CD14-positive monocyte (primary cell): Measurements from ENCODE around the gene FOXO3. TPM values are rescaled to one million over a fixed set of nuclear protein-coding genes. Genes with fewer than 3 reads are reported as not detected.

Experiments
- DNase-seq, 3 donors: peaks; one replicate each; pipeline ENCODE4 v3.0.0-alpha.2; 2011 to 2022
- H2AFZ ChIP-seq: 2 replicates; pipeline ENCODE4 v1.6.0; 2012; ENCODE audit warnings: mild to moderate bottlenecking, low read depth, low read length, inconsistent platforms; ENCODE audit not compliant: insufficient read depth, poor library complexity, severe bottlenecking
- H3K27ac ChIP-seq, 2 donors: 1 replicate in 1 of 2; 2 replicates in 1 of 2; pipeline ENCODE4 v1.5.1; 2012 to 2013; ENCODE audit warnings: low read length in 2 of 2, control low read depth in 1 of 2, inconsistent platforms in 1 of 2, low read depth in 1 of 2, mild to moderate bottlenecking in 1 of 2
- H3K27me3 ChIP-seq, 2 donors: one replicate each; pipeline versions ENCODE4 v1.6.0 to v1.6.1; 2011 to 2013; ENCODE audit warnings: low read length in 2 of 2; ENCODE audit not compliant: control insufficient read depth in 2 of 2, insufficient read depth in 2 of 2
- H3K36me3 ChIP-seq, 2 donors: replicated peaks in 1 of 2; 1 replicate in 1 of 2; 2 replicates in 1 of 2; pipeline versions ENCODE4 v1.5.1 to v1.6.1; 2012 to 2013; ENCODE audit warnings: low read length in 2 of 2, control low read depth in 1 of 2, inconsistent platforms in 1 of 2, mild to moderate bottlenecking in 1 of 2; ENCODE audit not compliant: insufficient read depth in 2 of 2, control insufficient read depth in 1 of 2
- H3K4me1 ChIP-seq, 2 donors: 1 replicate in 1 of 2; 2 replicates in 1 of 2; pipeline versions ENCODE4 v1.5.1 to v1.6.1; 2012 to 2013; ENCODE audit warnings: low read length in 2 of 2, control low read depth in 1 of 2, inconsistent platforms in 1 of 2, mild to moderate bottlenecking in 1 of 2, moderate library complexity in 1 of 2; ENCODE audit not compliant: insufficient read depth in 2 of 2, control insufficient read depth in 1 of 2
- H3K4me2 ChIP-seq: replicated peaks from 2 replicates; pipeline ENCODE3; 2012; ENCODE audit warnings: low read length, moderate library complexity, mild to moderate bottlenecking; ENCODE audit not compliant: poor library complexity, severe bottlenecking; ENCODE audit errors: extremely low read depth
- H3K4me3 ChIP-seq, 3 experiments: fragments of 200-600 bp in 1 of 3; sonication (generic) in 1 of 3; replicated peaks in 1 of 3; 1 replicate in 2 of 3; 2 replicates in 1 of 3; pipeline ENCODE4 v1.5.1; 2011 to 2013; ENCODE audit warnings: low read length in 3 of 3, mild to moderate bottlenecking in 3 of 3, control low read depth in 2 of 3, low read depth in 2 of 3, inconsistent platforms in 1 of 3, moderate library complexity in 1 of 3
- H3K79me2 ChIP-seq: 2 replicates; pipeline ENCODE4 v1.6.0; 2012; ENCODE audit warnings: mild to moderate bottlenecking, control low read depth, inconsistent platforms, low read length, moderate library complexity; ENCODE audit not compliant: insufficient read depth
- H3K9ac ChIP-seq: 2 replicates; pipeline ENCODE4 v1.6.0; 2017; ENCODE audit warnings: low read length, mild to moderate bottlenecking; ENCODE audit not compliant: insufficient read depth, poor library complexity, severe bottlenecking
- H3K9me3 ChIP-seq, 2 donors: replicated peaks in 1 of 2; 1 replicate in 1 of 2; 2 replicates in 1 of 2; pipeline versions ENCODE4 v1.5.1 to v1.6.1; 2012 to 2013; ENCODE audit warnings: low read length in 2 of 2, control low read depth in 1 of 2; ENCODE audit not compliant: control insufficient read depth in 1 of 2, insufficient read depth in 1 of 2
- H4K20me1 ChIP-seq: 2 replicates; pipeline ENCODE4 v1.6.0; 2012; ENCODE audit warnings: mild to moderate bottlenecking, low read length, control low read depth, moderate library complexity; ENCODE audit not compliant: insufficient read depth
- H3K27ac Mint-ChIP-seq, 7 donors: one replicate each; pipeline ENCODE4 v1.8.0; 2020; ENCODE audit warnings: mild to moderate bottlenecking in 7 of 7, mixed read lengths in 7 of 7, moderate library complexity in 6 of 7, inconsistent platforms in 2 of 7
- H3K27me3 Mint-ChIP-seq, 3 donors: one replicate each; pipeline ENCODE4 v1.8.0; 2021 to 2022; ENCODE audit warnings: low read depth in 3 of 3, mild to moderate bottlenecking in 3 of 3, mixed read lengths in 3 of 3, moderate library complexity in 3 of 3, inconsistent platforms in 1 of 3
- H3K36me3 Mint-ChIP-seq, 2 donors: one replicate each; pipeline ENCODE4 v1.8.0; 2020; ENCODE audit warnings: mixed read lengths in 2 of 2, inconsistent platforms in 1 of 2, mild to moderate bottlenecking in 1 of 2
- H3K4me1 Mint-ChIP-seq: one replicate; pipeline ENCODE4 v1.8.0; 2020; ENCODE audit warnings: mild to moderate bottlenecking, mixed read lengths
- H3K4me3 Mint-ChIP-seq, 2 donors: one replicate each; pipeline ENCODE4 v1.8.0; 2020; ENCODE audit warnings: mild to moderate bottlenecking in 2 of 2, mixed read lengths in 2 of 2, moderate library complexity in 1 of 2
- H3K9me3 Mint-ChIP-seq, 7 donors: one replicate each; pipeline ENCODE4 v1.8.0; 2020 to 2022; ENCODE audit warnings: mixed read lengths in 7 of 7, mild to moderate bottlenecking in 6 of 7, moderate library complexity in 6 of 7, inconsistent platforms in 2 of 7
- WGBS: methylation state at CpG from one replicate; pipeline ENCODE4 v1.1.5; 2013; ENCODE audit warnings: missing lambda C conversion rate; ENCODE audit not compliant: insufficient coverage; 5-methylcytosine and 5-hydroxymethylcytosine counted together
- intact Hi-C, 2 donors: fragments of 100-400 bp; cut with micrococcal nuclease; formaldehyde crosslinking; loops; one replicate each; pipeline versions ENCODE4 v1.15.0 to v1.15.1; 2023
- polyA plus RNA-seq, 3 donors: library from polyadenylated mRNA; depleted of rRNA in 1 of 3; unstranded in 2 of 3; stranded (reverse) in 1 of 3; fragments of 300-500 nt in 2 of 3; fragments of >200 nt in 1 of 3; fragmentation: Illumina TruSeq in 2 of 3; gene quantifications; 1 replicate in 2 of 3; 2 replicates in 1 of 3; pipeline ENCODE4 v1.2.3, GENCODE V29; 2012 to 2021
- TF ChIP-seq, protein P1 (sequence below): fragments of 200-600 bp; IDR thresholded peaks from one replicate; pipeline ENCODE4 v1.8.0; 2022; ENCODE audit warnings: antibody characterized with exemption, mild to moderate bottlenecking

FOXO3 gene
- polyA plus RNA-seq, 3 donors, result 15.4 to 23.2 (median 17.5) TPM

GRCh38 chr6:108621117-108621516 lies 60.4 kb downstream of the FOXO3 start:
- peaks cover 15 to 26% of the 10 kb centered on the region in 2 donors for H3K36me3 Mint-ChIP-seq
- H3K9me3 Mint-ChIP-seq, result no peaks in the 10 kb centered on the region
- 82% methylated on average over 4 of the region's 6 CpGs for WGBS
- DNase-seq, result peak; percentile 81 to 94 (median 84)
- H3K27ac Mint-ChIP-seq, result peak overlapping the region; percentile 97 to 100 (median 99)
- peaks cover 0 to 6% of the 10 kb centered on the region in 2 donors for H3K36me3 ChIP-seq
- peaks cover 0 to 4% (median 0%) of the 10 kb centered on the region in 3 donors for H3K27me3 Mint-ChIP-seq
- intact Hi-C loops, result loop anchor here (5.0 to 10.0 kb wide), 3 partner anchors 34 to 56 kb away; partner anchors contain the start of gene FOXO3 (in 1 of the 2)
- no peak overlapping the region for H3K4me3 ChIP-seq
- peaks cover 88% of the 10 kb centered on the region for H4K20me1 ChIP-seq
- no peak overlapping the region for H2AFZ ChIP-seq
- H3K9ac ChIP-seq, result no peak overlapping the region
- H3K4me1 Mint-ChIP-seq, result peaks cover 73% of the 10 kb centered on the region
- no peak overlapping the region for H3K4me3 Mint-ChIP-seq
- no peaks in the 10 kb centered on the region for H3K9me3 ChIP-seq
- peaks cover 92% of the 10 kb centered on the region for H3K79me2 ChIP-seq
- no peak overlapping the region for H3K4me2 ChIP-seq
- TF ChIP-seq, protein P1, sequence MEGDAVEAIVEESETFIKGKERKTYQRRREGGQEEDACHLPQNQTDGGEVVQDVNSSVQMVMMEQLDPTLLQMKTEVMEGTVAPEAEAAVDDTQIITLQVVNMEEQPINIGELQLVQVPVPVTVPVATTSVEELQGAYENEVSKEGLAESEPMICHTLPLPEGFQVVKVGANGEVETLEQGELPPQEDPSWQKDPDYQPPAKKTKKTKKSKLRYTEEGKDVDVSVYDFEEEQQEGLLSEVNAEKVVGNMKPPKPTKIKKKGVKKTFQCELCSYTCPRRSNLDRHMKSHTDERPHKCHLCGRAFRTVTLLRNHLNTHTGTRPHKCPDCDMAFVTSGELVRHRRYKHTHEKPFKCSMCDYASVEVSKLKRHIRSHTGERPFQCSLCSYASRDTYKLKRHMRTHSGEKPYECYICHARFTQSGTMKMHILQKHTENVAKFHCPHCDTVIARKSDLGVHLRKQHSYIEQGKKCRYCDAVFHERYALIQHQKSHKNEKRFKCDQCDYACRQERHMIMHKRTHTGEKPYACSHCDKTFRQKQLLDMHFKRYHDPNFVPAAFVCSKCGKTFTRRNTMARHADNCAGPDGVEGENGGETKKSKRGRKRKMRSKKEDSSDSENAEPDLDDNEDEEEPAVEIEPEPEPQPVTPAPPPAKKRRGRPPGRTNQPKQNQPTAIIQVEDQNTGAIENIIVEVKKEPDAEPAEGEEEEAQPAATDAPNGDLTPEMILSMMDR, result no peak
- H3K4me1 ChIP-seq, result peaks cover 57 to 72% of the 10 kb centered on the region in 2 donors
- H3K27me3 ChIP-seq, result no peaks in the 10 kb centered on the region
- H3K27ac ChIP-seq, result peak overlapping the region; percentile 74 to 89

DNA sequence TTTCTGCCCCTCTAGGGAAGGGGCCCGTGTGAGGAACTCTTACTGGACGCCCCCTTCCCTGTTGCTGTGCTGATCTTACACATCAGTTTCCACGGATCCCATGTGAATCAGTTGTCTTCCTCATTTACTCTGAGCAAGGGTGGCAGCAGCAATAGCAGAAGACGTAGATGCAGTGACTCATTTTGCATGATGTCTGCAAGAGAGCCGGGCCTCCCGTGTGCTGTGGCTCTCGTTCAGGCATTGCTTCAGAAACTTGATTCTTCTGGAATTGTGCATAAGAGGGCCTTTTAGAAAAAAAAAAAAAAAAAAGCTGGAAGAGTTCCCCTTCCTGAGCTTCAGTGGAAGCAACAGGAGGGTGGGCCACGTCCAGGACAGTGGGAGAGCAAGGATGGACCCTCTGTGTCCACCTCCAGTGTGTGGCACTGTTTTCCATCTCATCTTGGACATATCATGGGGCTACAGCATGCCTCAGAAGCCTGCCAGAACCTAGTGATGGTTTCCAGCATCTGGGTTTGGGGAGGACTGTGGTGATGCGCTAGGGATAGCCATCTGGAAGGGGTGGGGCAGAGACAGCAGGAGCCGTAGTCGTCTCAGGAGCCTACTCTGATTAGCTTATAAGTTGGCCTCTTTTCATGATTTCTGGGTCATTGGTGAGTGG lies 62.1 kb downstream of the FOXO3 start:
- H2AFZ ChIP-seq, result no peak overlapping the region
- Mint-ChIP-seq H3K27me3 (peaks cover 0 to 4% (median 0%) of the 10 kb centered on the region in 3 donors), H3K27ac (peak overlapping the region; percentile 97 to 100 (median 99)), H3K4me3 (peak overlapping the region; percentile 53 to 85), H3K36me3 (peaks cover 18 to 31% of the 10 kb centered on the region in 2 donors), H3K4me1 (peaks cover 71% of the 10 kb centered on the region), H3K9me3 (no peaks in the 10 kb centered on the region)
- DNase-seq, result peak; percentile 92 to 97 (median 95)
- peaks cover 89% of the 10 kb centered on the region for H4K20me1 ChIP-seq
- H3K27me3 ChIP-seq, result no peaks in the 10 kb centered on the region
- H3K4me3 ChIP-seq, result peak overlapping the region in 2 of 3 experiments; percentile 23 to 50
- peaks cover 42 to 64% of the 10 kb centered on the region in 2 donors for H3K4me1 ChIP-seq
- peak overlapping the region; percentile 44 for H3K9ac ChIP-seq
- peak overlapping the region; percentile 74 to 89 for H3K27ac ChIP-seq
- no peaks in the 10 kb centered on the region for H3K9me3 ChIP-seq
- TF ChIP-seq, protein P1, result no peak
- peaks cover 92% of the 10 kb centered on the region for H3K79me2 ChIP-seq
- peak overlapping the region; percentile 48 for H3K4me2 ChIP-seq
- intact Hi-C loops, result loop anchor here (2.0 to 10.0 kb wide), 4 partner anchors 35 to 62 kb away; partner anchors contain the start of gene FOXO3 (in 2 of the 2)
- 39% methylated on average over 10 of the region's 11 CpGs for WGBS
- peaks cover 0 to 6% of the 10 kb centered on the region in 2 donors for H3K36me3 ChIP-seq
